CD4-positive, alpha-beta T cell treated with Interleukin-4 for 4 hours (primary cell): Measurements from ENCODE around the gene CENPV.
"Not testable (repeated sequence)": the region's sequence is repeated elsewhere in the genome, so short reads cannot be mapped to it uniquely, and the experiment has no call there.

Experiments
- DNase-seq: peaks from one replicate; pipeline ENCODE4 v3.0.0-alpha.2; 2020

CENPV gene

GRCh38 chr17:16353317-16354174 lies at the start of gene CENPV:
TSS of gene CENPV (minus strand) at chr17:16353469. CDS start at chr17:16353436, 33 bp downstream.
- DNase-seq: peak; percentile 43

GRCh38 chr17:16398270-16399267 lies 45.3 kb upstream of the CENPV start:
- no peak for DNase-seq

GRCh38 chr17:16396693-16397092 lies 43.4 kb upstream of the CENPV start:
- DNase-seq: not testable (repeated sequence)

- not testable (repeated sequence) for DNase-seq
Observed at GRCh38 chr17:16395887-16396286, 42.6 kb upstream of the CENPV start.

GRCh38 chr17:16392491-16392890 lies 39.2 kb upstream of the CENPV start:
- DNase-seq: not testable (repeated sequence)

DNA sequence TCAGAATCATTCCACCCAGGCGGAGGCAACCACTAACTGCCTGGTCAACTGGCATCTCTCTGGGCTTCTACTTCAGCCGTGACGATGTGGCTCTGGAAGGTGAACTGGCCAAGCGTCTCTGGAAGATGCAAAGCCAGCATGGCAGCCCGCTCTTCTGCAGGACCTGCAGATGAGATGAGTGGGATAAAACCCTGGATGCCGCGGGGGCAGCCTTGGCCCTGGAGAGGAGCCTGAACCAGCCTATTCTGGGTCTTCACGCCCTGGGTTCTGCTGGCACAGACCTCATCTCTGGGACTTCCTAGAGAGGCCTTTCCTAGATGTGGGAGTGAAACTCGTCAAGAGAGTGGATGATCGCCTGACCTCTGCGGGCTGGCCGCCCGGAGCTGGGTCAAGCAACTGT lies 38.2 kb upstream of the CENPV start:
- DNase-seq: no peak

DNA sequence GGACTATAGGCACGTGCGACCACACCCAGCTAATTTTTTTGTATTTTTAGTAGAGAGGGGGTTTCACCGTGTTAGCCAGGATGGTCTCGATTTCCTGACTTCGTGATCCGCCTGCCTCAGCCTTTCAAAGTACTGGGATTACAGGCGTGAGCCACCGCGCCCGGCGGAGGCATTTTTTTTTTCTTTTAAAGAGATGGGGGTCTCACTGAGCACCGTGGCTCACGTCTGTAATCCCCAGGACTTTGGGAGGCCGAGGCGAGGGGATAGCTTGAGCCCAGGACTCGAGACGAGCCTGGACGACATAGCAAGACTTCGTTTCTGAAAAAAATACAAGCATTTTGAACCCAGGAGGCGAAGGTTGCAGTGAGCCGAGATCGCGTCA lies 32.8 kb upstream of the CENPV start:
- DNase-seq: not testable (repeated sequence)

- no peak for DNase-seq
Observed at GRCh38 chr17:16384557-16384956, 31.3 kb upstream of the CENPV start.

DNA sequence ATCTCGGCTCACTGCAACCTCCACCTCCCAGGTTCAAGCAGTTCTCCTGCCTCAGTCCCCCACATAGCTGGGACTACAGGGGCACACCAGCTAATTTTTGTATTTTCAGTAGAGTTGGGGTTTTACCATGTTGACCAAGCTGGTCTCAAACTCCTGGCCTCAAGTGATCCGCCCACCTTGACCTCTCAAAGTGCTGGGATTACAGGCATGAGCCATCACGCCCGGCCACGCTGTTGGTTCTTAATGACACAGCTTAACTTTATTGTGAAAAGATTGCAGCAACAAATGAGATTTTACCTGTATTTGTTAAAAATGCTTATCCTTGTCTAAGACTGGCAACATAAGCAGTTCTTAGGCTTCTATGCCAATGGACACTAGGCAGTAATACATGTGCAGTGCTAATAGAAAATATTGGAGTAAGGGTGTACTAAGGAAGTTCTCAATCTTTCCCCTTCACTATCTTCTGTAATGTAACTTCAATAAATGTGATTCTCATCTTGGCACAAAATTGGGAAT lies 30.6 kb upstream of the CENPV start:
- no peak for DNase-seq

DNA sequence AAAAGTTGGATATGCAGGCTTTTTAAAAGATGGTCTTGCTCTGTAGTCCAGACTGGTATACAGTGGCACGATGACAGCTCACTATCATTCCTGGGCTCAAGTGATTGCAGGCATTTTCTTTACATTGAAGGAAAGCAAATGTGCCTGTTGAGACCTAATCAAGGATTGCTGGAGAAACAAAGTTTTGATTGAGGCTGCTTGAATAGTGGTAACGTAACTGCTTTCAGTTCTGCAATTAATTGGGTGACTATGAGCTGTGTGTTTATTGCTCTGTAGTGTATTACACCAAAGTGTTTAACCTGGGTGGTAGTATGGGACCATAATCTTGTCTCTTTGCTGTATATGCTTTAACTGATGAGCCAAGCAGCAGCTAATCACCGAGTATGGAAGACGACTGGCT lies 29.9 kb upstream of the CENPV start:
- no peak for DNase-seq

DNA sequence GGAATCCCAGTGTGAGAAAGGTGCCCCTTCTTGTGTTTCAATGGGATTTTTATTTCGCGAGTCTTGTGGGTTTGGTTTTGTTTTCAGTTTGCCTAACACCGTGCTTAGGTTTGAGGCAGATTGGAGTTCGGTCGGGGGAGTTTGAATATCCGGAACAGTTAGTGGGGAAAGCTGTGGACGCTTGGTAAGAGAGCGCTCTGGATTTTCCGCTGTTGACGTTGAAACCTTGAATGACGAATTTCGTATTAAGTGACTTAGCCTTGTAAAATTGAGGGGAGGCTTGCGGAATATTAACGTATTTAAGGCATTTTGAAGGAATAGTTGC lies 28.2 kb upstream of the CENPV start:
- no peak for DNase-seq

GRCh38 chr17:16380640-16381495 lies 27.6 kb upstream of the CENPV start, which contains the start of gene UBB:
TSS of gene UBB (plus strand) at chr17:16381091. CDS start at chr17:16381908, 817 bp downstream.
- peak; percentile 99 for DNase-seq

DNA sequence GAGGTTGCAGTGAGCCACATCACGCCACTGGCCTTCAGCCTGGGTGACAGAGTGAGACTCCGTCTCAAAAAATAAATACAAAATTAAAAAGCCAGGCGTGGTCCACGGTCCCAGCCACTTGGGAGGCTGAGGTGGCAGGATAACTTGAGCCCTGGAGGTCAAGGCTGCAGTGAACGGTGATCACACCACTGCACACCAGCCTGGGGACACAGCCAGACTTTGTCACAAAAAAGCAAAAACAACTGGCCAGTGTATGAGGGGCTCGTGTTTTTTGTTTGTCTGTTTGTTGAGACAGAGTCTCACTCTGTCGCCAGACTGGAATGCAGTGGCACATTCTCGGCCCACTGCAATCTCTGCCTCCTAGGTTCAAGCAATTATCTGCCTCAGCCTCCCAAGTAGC lies 26.4 kb upstream of the CENPV start:
- no peak for DNase-seq

- DNase-seq: no peak
Observed at GRCh38 chr17:16378636-16379282, 25.5 kb upstream of the CENPV start.

- no peak for DNase-seq
Observed at GRCh38 chr17:16377941-16378341, 24.7 kb upstream of the CENPV start.

GRCh38 chr17:16374146-16374938 lies 21.1 kb upstream of the CENPV start:
- no peak for DNase-seq

DNA sequence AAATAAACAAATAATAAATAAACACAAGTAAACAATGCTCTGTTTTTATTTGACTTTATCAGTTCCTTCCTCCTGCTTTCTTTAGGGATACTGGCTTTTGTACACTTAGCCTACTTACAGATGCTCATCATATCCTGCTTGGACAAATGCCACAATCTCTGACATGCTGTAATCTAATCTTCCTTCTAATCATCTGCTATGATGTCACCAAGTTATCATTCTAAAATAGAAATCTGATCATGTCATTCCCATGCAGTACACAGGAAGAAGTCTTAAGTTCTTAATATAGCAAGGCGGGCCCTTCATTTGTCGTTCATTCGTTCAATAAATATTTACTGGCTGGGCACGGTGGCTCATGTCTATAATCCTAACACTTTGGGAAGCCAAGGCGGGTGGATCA lies 18.5 kb upstream of the CENPV start:
- no peak for DNase-seq

GRCh38 chr17:16364625-16365024 lies 11.4 kb upstream of the CENPV start:
- no peak for DNase-seq

DNA sequence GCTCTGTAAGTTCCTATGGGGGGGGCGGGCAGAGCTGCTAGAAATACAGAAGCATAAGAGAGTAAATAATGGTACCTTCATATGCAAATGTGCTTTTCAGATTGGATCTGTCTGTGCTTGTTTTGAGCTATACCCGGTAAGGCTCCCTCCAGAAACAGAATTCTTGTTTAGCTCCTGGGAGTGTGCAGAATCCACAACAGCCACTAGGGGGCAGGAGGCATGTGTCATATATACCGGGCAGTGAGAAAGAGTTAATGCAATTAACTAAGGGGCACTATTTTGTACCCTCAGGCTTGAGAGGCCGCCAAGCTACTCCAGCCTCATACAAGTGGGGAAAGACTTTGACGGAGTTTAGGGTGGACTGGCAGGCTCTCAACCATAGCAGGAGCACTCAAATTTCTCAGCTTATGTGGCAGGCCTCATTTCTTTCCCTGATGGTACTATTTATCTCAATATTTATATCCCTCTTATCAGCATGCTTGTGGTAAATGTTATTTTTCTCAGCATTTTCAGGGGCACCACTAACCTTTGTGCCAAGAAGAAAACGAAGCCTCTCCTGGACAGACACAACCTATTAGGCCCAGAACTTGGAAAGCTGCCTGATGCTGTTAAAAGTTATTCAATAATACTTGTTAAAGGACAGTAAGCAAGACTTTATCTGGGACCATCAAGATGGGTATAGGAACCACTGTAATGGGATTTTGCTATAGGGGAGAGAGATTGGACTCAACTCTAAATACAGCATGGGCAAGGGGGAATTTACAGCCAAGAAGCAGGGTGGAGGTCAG lies 10.7 kb upstream of the CENPV start:
- DNase-seq: peak; percentile 76

DNA sequence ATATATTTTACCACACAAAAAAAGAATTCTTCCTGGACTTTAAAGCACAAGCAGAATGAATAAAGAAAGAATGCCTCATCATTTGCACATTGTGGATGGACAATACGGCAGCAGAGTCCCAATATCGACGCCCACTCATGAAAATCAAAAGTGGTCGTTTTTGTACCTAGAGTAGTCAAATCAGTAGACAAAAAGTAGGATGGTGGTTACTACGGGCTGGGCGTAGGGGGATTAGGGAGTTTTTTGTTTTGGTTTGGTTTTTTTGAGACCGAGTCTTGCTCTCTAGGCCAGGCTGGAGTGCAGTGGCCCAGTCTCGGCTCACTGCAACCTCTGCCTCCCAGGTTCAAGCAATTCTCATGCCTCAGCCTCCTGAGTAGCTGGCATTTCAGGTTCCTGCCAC lies 8.6 kb upstream of the CENPV start:
- DNase-seq: no peak
